Fibroblast of skin of abdomen (primary cell): Measurements from ENCODE around the gene ZNG1B. TPM values are rescaled to one million over a fixed set of nuclear protein-coding genes. Genes with fewer than 3 reads are reported as not detected.
A peak's percentile ranks its signal among the peaks of the same experiment; 100 is the strongest.
"Not testable (repeated sequence)": the region's sequence is repeated elsewhere in the genome, so short reads cannot be mapped to it uniquely, and the experiment has no call there.

Experiments used
- DNase-seq: peaks from one replicate; pipeline ENCODE4 v3.0.0-alpha.2; 2013
- polyA plus RNA-seq, 2 experiments: library from polyadenylated mRNA; unstranded; fragments of 120-200 nt; gene quantifications; one replicate each; pipeline ENCODE4 v1.2.1, GENCODE V29; 2013; ENCODE audit not compliant: insufficient read length in 2 of 2

Gene ZNG1B
- polyA plus RNA-seq (2013, experiment 1 of 2; ENCODE audit: insufficient read length): 23.8 TPM
- 31.6 TPM for polyA plus RNA-seq (2013, experiment 2 of 2; ENCODE audit: insufficient read length)

GRCh38 chr2:113437508-113438465 is at the start of gene ZNG1B:
Gene ZNG1B (plus strand): TSS chr2:113437691. CDS start chr2:113437869, 178 bp downstream.
- DNase-seq: not testable (repeated sequence)

- DNase-seq: peak; percentile 77
These were observed 47.2 kb upstream of the ZNG1B start for GRCh38 chr2:113390124-113390849.

- DNase-seq: no peak
These were observed 46.4 kb upstream of the ZNG1B start for GRCh38 chr2:113391073-113391472.

- no peak for DNase-seq
These were observed 31.4 kb upstream of the ZNG1B start for GRCh38 chr2:113406114-113406513.

- no peak for DNase-seq
These were observed 29.9 kb upstream of the ZNG1B start for GRCh38 chr2:113407446-113408099.

GRCh38 chr2:113411725-113412352 is 25.7 kb upstream of the ZNG1B start:
- DNase-seq: not testable (repeated sequence)

- DNase-seq: not testable (repeated sequence)
These were observed 24.7 kb upstream of the ZNG1B start for GRCh38 chr2:113412774-113413173.

GRCh38 chr2:113431773-113432172 is 5.7 kb upstream of the ZNG1B start:
- DNase-seq: not testable (repeated sequence)

GRCh38 chr2:113433468-113433867 is 4.0 kb upstream of the ZNG1B start:
- DNase-seq: not testable (repeated sequence)

- DNase-seq: not testable (repeated sequence)
These were observed 28.3 kb downstream of the ZNG1B start for GRCh38 chr2:113465770-113466169.

- DNase-seq: not testable (repeated sequence)
These were observed 39.3 kb downstream of the ZNG1B start for GRCh38 chr2:113476688-113477368.

GRCh38 chr2:113496527-113496926 is 59.0 kb downstream of the ZNG1B start:
- not testable (repeated sequence) for DNase-seq

- DNase-seq: not testable (repeated sequence)
These were observed 60.9 kb downstream of the ZNG1B start, which contains the start of gene FOXD4L1 for GRCh38 chr2:113498365-113498764. Gene FOXD4L1 (plus strand): TSS chr2:113498665. CDS start chr2:113499257, 592 bp downstream.

- not testable (repeated sequence) for DNase-seq
These were observed 61.8 kb downstream of the ZNG1B start for GRCh38 chr2:113499019-113499885.

- DNase-seq: not testable (repeated sequence)
These were observed 62.6 kb downstream of the ZNG1B start for GRCh38 chr2:113499886-113500722.

GRCh38 chr2:113500723-113501038 is 63.2 kb downstream of the ZNG1B start:
- not testable (repeated sequence) for DNase-seq

- DNase-seq: not testable (repeated sequence)
These were observed 65.0 kb downstream of the ZNG1B start for GRCh38 chr2:113502216-113503093.
